Activated CD4-positive, alpha-beta T cell treated with anti-CD3 and anti-CD28 coated beads for 24 hours (primary cell): ENCODE measurements around the gene CPNE2.
"Not testable (repeated sequence)": the region's sequence is repeated elsewhere in the genome, so short reads cannot be mapped to it uniquely, and the experiment has no call there.

ENCODE experiments used
- DNase-seq, 2 donors: peaks; one replicate each; pipeline ENCODE4 v3.0.0-alpha.2; 2020; ENCODE audit warnings: low read depth in 2 of 2

CPNE2 gene

DNA sequence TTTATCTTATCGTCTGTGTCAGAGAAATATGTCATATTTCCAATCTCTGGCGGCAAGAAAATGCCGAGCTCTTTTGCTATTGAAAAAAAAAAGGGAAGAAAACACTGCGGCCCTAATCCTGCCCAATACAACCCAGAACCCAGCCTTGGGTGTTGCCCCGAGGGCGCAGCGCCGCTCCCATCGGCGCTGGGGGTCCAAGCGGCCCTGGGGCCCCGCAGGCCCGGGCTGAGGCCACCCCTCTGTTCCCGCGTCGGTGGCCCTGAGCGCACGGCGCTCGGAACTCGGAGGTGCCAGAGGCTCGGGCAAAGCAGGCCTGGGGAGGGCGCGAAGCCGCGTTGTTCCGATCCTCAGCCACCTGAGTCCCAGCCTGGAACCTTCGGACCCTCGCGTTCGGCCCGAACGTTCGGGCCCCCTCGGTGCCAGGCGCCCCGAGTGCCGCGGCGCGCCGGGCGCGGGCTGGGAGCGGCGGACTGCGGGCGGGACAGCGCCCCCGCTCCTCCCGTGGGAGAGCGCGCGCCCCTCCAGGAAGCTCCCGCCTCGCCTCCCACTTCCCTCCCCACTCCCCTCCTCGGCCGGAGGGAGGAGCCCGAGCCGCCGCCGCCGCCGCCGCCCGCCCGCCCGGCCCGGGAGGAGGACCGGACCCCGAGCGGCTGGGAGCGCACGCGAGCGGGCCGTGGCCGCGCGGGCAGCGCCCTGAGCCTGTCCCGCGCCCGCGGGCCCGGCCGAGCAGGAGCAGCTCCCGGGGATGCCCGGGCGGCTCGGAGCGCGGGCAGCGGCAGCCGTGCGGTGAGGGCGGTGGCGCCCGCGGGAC is at the start of gene CPNE2:
CPNE2 (plus strand) TSS at position 609 of the 811 bp plus-strand sequence. CDS start 18,160 bp downstream, outside the sequence.
- peak in 1 of 2 donors; percentile 23 for DNase-seq

DNA sequence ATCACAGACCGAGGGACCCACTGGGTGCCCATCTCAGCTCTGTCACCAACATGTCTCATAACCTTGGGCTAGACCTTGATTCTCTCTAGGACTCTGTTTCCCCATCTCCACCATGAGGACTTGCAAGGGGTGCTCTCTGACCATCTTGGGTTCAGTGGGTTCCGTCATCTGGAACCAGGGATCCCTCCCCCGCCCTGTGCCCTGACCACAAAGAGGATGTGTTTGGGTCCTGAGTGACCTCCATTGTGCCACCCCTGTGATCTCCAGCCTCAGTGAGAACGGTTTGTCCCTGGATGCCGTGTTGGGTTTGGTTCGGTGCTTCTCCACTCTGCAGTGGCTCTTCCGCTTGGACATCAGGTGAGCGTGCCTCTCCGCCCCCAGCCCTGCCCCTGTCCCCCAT is 49.1 kb upstream of the CPNE2 start:
- no peak for DNase-seq

GRCh38 chr16:57044931-57045693 is 47.3 kb upstream of the CPNE2 start:
- no peak for DNase-seq

- DNase-seq: no peak
Measured at GRCh38 chr16:57045694-57046381, 46.5 kb upstream of the CPNE2 start.

- no peak for DNase-seq
Measured at GRCh38 chr16:57048095-57048494, 44.3 kb upstream of the CPNE2 start.

DNA sequence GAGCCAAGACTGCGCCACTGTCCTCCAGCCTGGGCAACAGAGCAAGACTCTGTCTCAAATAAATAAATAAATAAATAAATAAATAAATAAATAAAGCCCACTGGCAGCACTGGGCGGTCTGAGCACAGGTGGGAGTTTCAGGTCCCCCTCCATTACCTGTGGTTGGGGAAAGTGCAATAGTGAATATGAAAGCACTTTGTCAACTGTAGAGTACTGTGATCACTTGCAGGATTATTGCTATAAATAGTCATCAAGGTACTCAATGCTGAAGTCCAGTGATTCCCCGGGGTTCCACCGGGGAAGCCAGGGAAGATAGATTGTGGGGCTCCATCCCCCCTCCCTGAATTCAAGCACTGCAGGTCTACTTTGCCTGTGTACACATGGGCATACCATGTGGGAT is 42.7 kb upstream of the CPNE2 start:
- no peak for DNase-seq

GRCh38 chr16:57051696-57052228 is 40.6 kb upstream of the CPNE2 start:
- DNase-seq: no peak

GRCh38 chr16:57053206-57053605 is 39.2 kb upstream of the CPNE2 start:
- no peak for DNase-seq

DNA sequence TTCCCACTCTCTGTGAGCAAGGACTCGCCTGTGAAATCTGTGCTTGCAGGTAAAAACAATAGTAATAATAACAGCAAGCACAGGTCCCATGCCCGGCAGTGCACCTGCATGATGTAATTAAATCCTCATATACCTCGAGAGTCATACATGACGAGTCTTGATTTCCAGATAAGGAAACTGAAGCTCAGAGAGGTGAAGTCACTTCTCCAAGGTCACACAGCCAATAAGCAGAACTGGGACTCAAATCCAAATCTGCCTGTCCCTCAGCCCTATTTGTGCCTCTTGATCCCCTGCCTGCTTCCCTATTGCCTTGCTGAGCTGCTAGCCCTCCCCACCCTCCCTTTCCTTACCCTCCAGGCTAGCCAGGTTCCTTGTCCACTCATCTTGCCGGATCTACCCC is 38.0 kb upstream of the CPNE2 start:
- DNase-seq: no peak

DNA sequence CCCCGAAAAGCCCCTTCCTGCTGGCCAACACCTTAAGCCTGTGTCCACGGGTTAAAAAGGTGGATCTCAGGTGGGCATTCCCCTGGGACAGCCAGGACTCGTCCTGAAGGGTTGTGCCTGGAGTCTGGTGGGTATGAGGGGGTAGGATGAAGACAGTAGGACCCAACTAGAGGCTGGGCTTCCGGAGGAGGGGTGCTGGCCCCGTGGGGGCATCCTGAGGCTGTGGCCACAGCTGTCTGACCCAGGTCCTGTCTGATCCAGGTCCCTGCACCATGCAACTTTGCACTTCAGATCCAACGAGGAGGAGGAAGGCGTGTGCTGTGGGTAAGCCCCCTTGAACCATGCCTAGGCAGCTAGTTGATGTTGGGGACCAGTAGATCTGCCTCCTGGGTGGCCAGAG is 37.6 kb upstream of the CPNE2 start:
- DNase-seq: no peak

GRCh38 chr16:57055671-57056070 is 36.7 kb upstream of the CPNE2 start:
- DNase-seq: no peak

GRCh38 chr16:57058291-57058861 is 34.0 kb upstream of the CPNE2 start:
- no peak for DNase-seq

GRCh38 chr16:57060323-57061083 is 31.9 kb upstream of the CPNE2 start:
- no peak for DNase-seq

DNA sequence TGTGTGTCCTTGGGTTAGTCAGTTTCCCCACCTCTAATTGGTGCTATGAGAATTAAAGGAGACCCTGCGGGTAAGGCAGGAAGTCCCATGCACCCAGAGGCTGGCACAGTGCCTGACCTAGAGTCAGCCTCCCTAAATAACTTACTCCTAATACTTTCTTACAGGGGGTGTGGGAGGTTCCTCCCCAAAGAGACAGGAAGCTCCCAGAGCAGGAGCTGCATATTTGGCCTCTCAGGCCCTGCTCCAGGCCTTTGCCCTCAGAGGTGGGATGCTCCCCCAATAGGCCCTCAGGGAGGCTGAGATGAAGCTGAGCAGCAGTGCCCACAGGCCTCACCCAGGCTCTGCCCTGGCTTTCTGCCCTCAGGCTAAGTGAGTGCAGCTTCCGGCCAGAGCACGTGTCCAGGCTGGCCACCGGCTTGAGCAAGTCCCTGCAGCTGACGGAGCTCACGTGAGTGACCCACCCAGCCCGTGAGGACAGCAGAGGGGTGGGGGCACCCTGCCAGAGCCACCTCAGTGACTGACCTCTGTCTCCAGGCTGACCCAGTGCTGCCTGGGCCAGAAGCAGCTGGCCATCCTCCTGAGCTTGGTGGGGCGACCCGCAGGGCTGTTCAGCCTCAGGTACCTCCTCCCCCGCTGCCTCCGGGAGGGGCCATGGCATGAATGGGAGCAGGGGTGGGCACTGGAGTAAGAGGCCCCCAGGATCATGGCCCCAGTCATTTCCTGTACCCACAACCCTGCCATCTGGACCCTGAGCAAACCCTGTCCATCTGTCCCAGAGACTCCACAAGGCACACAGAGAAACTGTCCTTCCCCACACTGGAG is 31.1 kb upstream of the CPNE2 start:
- DNase-seq: no peak

DNA sequence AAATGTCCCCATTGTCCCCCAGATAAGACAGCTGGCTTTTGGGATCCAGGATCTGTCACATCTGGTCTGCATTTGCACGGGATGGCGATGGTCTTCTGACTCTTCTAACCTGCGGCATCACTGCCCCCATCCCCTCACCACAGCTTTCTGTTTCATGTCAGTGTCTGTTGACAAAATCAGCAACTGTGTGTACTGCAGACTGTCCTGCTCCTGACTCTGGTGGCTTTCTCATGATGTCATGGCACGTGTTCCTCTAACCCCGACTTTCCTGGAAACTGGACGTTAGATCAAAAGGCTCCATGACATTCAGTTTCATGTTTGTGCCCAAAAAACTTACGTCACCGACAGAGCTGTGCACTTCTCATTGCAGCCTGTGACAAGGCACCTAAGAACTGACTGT is 30.1 kb upstream of the CPNE2 start:
- DNase-seq: no peak

- DNase-seq: not testable (repeated sequence)
Measured at GRCh38 chr16:57063189-57063588, 29.2 kb upstream of the CPNE2 start.

DNA sequence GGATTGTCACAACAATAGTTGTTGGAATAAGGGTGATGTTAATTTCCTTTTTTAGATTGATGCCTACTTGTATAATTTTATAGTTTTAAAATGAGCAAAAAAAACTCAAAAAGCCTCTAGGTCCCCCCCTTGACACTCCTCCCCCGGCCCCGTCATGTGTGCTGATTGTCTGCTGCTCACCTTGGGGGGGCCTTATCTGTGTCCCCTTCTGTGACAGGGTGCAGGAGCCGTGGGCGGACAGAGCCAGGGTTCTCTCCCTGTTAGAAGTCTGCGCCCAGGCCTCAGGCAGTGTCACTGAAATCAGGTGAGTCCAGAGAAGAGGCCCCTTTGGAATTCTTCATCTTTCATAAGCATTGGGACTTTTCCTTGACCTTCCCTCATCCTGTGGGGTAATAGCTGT is 27.4 kb upstream of the CPNE2 start:
- no peak for DNase-seq

DNA sequence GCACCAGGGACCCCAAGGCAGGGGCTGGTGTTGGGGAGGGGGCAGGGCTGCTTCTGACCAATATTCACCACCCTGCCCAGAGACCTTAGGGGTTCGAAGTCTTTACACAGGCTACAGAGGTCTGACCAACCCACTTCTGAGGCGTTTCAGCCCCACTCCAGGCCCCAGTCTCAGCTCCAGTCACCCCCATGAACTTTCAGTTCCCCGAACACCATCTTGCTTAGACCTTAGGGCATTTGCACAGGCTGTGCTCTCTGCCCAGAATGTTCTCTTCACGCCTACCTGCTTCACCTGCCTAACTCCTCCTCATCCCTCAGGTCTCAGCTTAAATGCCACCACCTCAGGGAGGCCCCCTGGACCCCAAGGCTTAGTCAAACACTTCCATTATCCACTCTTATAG is 25.8 kb upstream of the CPNE2 start:
- DNase-seq: no peak

DNA sequence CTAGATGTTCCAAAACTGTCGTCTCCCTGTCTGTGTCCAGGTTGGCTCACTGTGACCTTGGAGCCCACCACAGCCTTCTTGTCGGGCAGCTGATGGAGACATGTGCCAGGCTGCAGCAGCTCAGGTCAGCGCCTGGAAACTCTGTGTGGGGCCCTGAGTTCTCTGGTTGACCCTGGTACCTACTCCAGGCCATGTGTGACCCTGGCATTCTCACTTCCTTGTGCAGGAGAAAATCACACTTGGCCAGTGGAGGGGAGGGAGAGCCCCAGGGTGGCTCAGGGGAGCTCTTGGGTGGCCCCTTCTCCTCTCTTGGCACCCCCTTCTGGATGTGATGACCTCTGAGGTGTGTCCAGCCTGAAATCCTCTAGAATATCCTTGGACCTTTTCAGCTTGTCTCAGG is 25.0 kb upstream of the CPNE2 start:
- DNase-seq: no peak

GRCh38 chr16:57069053-57069452 is 23.3 kb upstream of the CPNE2 start:
- no peak for DNase-seq
